Endothelial cell of umbilical vein (primary cell): ENCODE data around the gene SLC30A3. TPM values are rescaled to one million over a fixed set of nuclear protein-coding genes. Genes with fewer than 3 reads are reported as not detected.

Source experiments
- BruUV-seq: library from RNA; stranded (reverse); fragments of 400-500 nt; replicated peaks from 2 replicates; lab custom pipeline; 2021; lab: Mats Ljungman, UMichigan
- CTCF ChIA-PET: fragments of 300-600, 350-600 bp; sonication (Branson Sonifier 250); formaldehyde crosslinking; loops from one replicate; lab custom pipeline; 2021; ENCODE audit warnings: antibody characterized with exemption, inconsistent platforms; lab: Charles Lee
- POLR2A ChIA-PET: fragments of 300-600, 350-600 bp; sonication (Branson Sonifier 250); formaldehyde crosslinking; loops from one replicate; lab custom pipeline; 2021; ENCODE audit warnings: antibody characterized with exemption, inconsistent platforms; lab: Charles Lee
- DNase-seq: peaks from one replicate; pipeline ENCODE4 v3.0.0-alpha.2; 2011; ENCODE audit warnings: low read depth, low spot score
- FAIRE-seq: peaks from 2 replicates; lab custom pipeline; 2011; peaks lifted over from hg19 to GRCh38; lab: Jason Lieb, UNC
- H2AFZ ChIP-seq: 2 replicates; pipeline ENCODE4 v1.6.0; 2012; ENCODE audit warnings: low read depth, low read length, control low read depth, inconsistent platforms
- H3K27ac ChIP-seq: 2 replicates; pipeline ENCODE4 v1.5.1; 2011; ENCODE audit warnings: low read depth, mild to moderate bottlenecking, control low read depth, low read length, moderate library complexity; ENCODE audit not compliant: insufficient read depth
- H3K27me3 ChIP-seq, 2 experiments: 2 replicates each; pipeline versions ENCODE4 v1.6.0 to v1.6.1; 2011; ENCODE audit warnings: low read length in 2 of 2, mixed read lengths in 1 of 2; ENCODE audit not compliant: control insufficient read depth in 2 of 2, insufficient read depth in 2 of 2
- H3K36me3 ChIP-seq, 2 experiments: 2 replicates in 1 of 2; 3 replicates in 1 of 2; pipeline ENCODE4 v1.5.1; 2011; ENCODE audit warnings: low read length in 2 of 2, mild to moderate bottlenecking in 1 of 2, moderate library complexity in 1 of 2; ENCODE audit not compliant: control insufficient read depth in 2 of 2, insufficient read depth in 2 of 2; ENCODE audit errors: extremely low read depth in 1 of 2
- H3K4me1 ChIP-seq: 3 replicates; pipeline ENCODE4 v1.5.1; 2011; ENCODE audit warnings: mild to moderate bottlenecking, low read length; ENCODE audit not compliant: control insufficient read depth, insufficient read depth; ENCODE audit errors: extremely low read depth
- H3K4me2 ChIP-seq: 2 replicates; pipeline ENCODE4 v1.6.1; 2011; ENCODE audit warnings: low read length, control low read depth, mixed read lengths; ENCODE audit not compliant: insufficient read depth
- H3K4me3 ChIP-seq, 3 experiments: fragments of 200-600 bp in 1 of 3; sonication (generic), shearing (Covaris generic) in 1 of 3; replicated peaks in 1 of 3; 2 replicates each; pipeline ENCODE4 v1.5.1; 2011 to 2016; ENCODE audit warnings: control low read depth in 3 of 3, low read length in 3 of 3, mild to moderate bottlenecking in 2 of 3, inconsistent platforms in 1 of 3, low read depth in 1 of 3, moderate library complexity in 1 of 3; ENCODE audit not compliant: insufficient read depth in 1 of 3
- H3K79me2 ChIP-seq: 2 replicates; pipeline ENCODE4 v1.6.0; 2012; ENCODE audit warnings: low read length, inconsistent platforms; ENCODE audit not compliant: control insufficient read depth, insufficient read depth
- H3K9ac ChIP-seq: replicated peaks from 2 replicates; pipeline ENCODE3; 2011; ENCODE audit warnings: low read length, control low read depth; ENCODE audit not compliant: insufficient read depth; ENCODE audit errors: extremely low read depth
- H3K9me1 ChIP-seq: replicated peaks from 3 replicates; pipeline ENCODE4 v1.6.0; 2011; ENCODE audit warnings: mild to moderate bottlenecking, low read length; ENCODE audit not compliant: control insufficient read depth, insufficient read depth; ENCODE audit errors: extremely low read depth
- H3K9me3 ChIP-seq: replicated peaks from 2 replicates; pipeline ENCODE4 v1.5.1; 2012; ENCODE audit warnings: low read length, inconsistent platforms; ENCODE audit not compliant: control insufficient read depth, insufficient read depth
- H4K20me1 ChIP-seq: replicated peaks from 2 replicates; pipeline ENCODE3; 2011; ENCODE audit warnings: mild to moderate bottlenecking, low read length; ENCODE audit not compliant: control insufficient read depth, insufficient read depth; ENCODE audit errors: extremely low read depth
- CTCF ChIP-seq, 2 donors: IDR thresholded peaks; 1 replicate in 1 of 2; 2 replicates in 1 of 2; pipeline ENCODE4 v1.5.1; 2011; ENCODE audit warnings: low read length in 2 of 2, mild to moderate bottlenecking in 2 of 2, moderate library complexity in 2 of 2, control low read depth in 1 of 2, inconsistent platforms in 1 of 2, low read depth in 1 of 2; ENCODE audit not compliant: insufficient read depth in 1 of 2; ENCODE audit errors: extremely low read depth in 1 of 2
- EZH2 ChIP-seq: IDR thresholded peaks from 2 replicates; pipeline ENCODE4 v1.6.1; 2012; ENCODE audit warnings: borderline replicate concordance, low read depth, mild to moderate bottlenecking, moderate library complexity, low read length, inconsistent platforms; ENCODE audit not compliant: severe bottlenecking
- FOS ChIP-seq: IDR thresholded peaks from 2 replicates; pipeline ENCODE4 v1.6.1; 2011; ENCODE audit warnings: mild to moderate bottlenecking, low read length, moderate library complexity, borderline replicate concordance; ENCODE audit not compliant: insufficient read depth
- GATA2 ChIP-seq: IDR thresholded peaks from 2 replicates; pipeline ENCODE4 v1.7.0; 2011; ENCODE audit warnings: low read depth, mild to moderate bottlenecking, moderate library complexity, mixed read lengths, low read length; ENCODE audit not compliant: insufficient read length, insufficient read depth
- JUN ChIP-seq: IDR thresholded peaks from 2 replicates; pipeline ENCODE4 v1.6.1; 2011; ENCODE audit warnings: borderline replicate concordance, low read depth; ENCODE audit not compliant: insufficient read length, insufficient read depth
- MAX ChIP-seq: IDR thresholded peaks from 2 replicates; pipeline ENCODE4 v1.6.1; 2011; ENCODE audit not compliant: insufficient read depth, insufficient read length
- MYC ChIP-seq: IDR thresholded peaks from one replicate; pipeline ENCODE4 v1.6.1; 2011; ENCODE audit warnings: mild to moderate bottlenecking, low read depth, low read length
- POLR2A ChIP-seq: IDR thresholded peaks from 2 replicates; pipeline ENCODE4 v1.6.1; 2012; ENCODE audit warnings: low read depth, mild to moderate bottlenecking, control low read depth, low read length
- POLR2AphosphoS5 ChIP-seq: IDR thresholded peaks from 2 replicates; pipeline ENCODE4 v1.6.1; 2012; ENCODE audit warnings: low read depth, mild to moderate bottlenecking, control low read depth, low read length, moderate library complexity; ENCODE audit not compliant: insufficient read depth
- dilution Hi-C: fragments of 300-500 bp; cut with MboI; formaldehyde crosslinking; loops from one replicate; pipeline ENCODE4 v1.15.0; 2019; ENCODE audit warnings: low sequenced_read_pairs; ENCODE audit not compliant: extremely low pct_ligation_motif_present
- intact Hi-C: fragments of 100-400 bp; cut with micrococcal nuclease; formaldehyde crosslinking; loops from one replicate; pipeline ENCODE4 v1.10.0; 2022
- polyA plus RNA-seq, 4 experiments: library from polyadenylated mRNA; depleted of rRNA in 3 of 4; stranded (reverse) in 3 of 4; unstranded in 1 of 4; fragments of >200 nt; gene quantifications; 2 replicates each; pipeline versions ENCODE4 v1.2.1 to v1.2.3, GENCODE V29; 2011 to 2012; ENCODE audit warnings: missing spikeins in 1 of 4
- total RNA-seq: library from RNA; stranded (reverse); gene quantifications from 2 replicates; pipeline ENCODE4 v1.2.3, GENCODE V29; 2021

The SLC30A3 gene
- total and polyA plus RNA-seq, 2 donors (not counting 3 experiments of a cell fraction or from before 2014, with no cell fraction given): 16.7 to 63.9 TPM

- peaks cover 12 to 17% of the 10 kb centered on the region in 2 experiments for H3K36me3 ChIP-seq
- ChIA-PET CTCF (interaction anchor here (1.4 kb wide), 1 partner anchor 28 kb away, joined by 3 read pairs; no protein-coding TSS in a partner anchor), POLR2A (no interaction called here)
- H3K79me2 ChIP-seq: peaks cover 25% of the 10 kb centered on the region
- H3K4me2 ChIP-seq: no peak overlapping the region
- no peak overlapping the region for H2AFZ ChIP-seq
- no peaks in the 10 kb centered on the region for H3K9me3 ChIP-seq
- H4K20me1 ChIP-seq: no peaks in the 10 kb centered on the region
- peaks cover 16% of the 10 kb centered on the region for H3K4me1 ChIP-seq
- no peak for TF ChIP-seq GATA2
- no peak for TF ChIP-seq POLR2AphosphoS5
- no peak for TF ChIP-seq MAX
- no peak for TF ChIP-seq JUN
- TF ChIP-seq POLR2A: no peak
- TF ChIP-seq EZH2: no peak
- TF ChIP-seq CTCF (IDR thresholded peaks at IDR 0.05; ENCODE audit: extremely low read depth in 1 of 2, insufficient read depth in 1 of 2, low read depth in 1 of 2, low read length in 2 of 2): no peak
- TF ChIP-seq FOS: no peak
- TF ChIP-seq MYC: no peak
- H3K4me3 ChIP-seq: no peak overlapping the region
- no peak overlapping the region for H3K27ac ChIP-seq
- H3K9ac ChIP-seq: no peak overlapping the region
- dilution Hi-C loops: no loop called here
- FAIRE-seq (no peak), DNase-seq (no peak)
- H3K27me3 ChIP-seq: no peaks in the 10 kb centered on the region
- no peaks in the 10 kb centered on the region for H3K9me1 ChIP-seq
- intact Hi-C loops: no loop called here
- no TSS peak for BruUV-seq
Observed at GRCh38 chr2:27219091-27219490, 43.8 kb downstream of the SLC30A3 start.
